Measurements from ENCODE around the gene CTNNA3. TPM values are rescaled to one million over a fixed set of nuclear protein-coding genes. Genes with fewer than 3 reads are reported as not detected.

The CTNNA3 gene
- total RNA-seq, 4 donors from 2014 or later, result 0.68 to 75.2 (median 1.4) TPM

DNA sequence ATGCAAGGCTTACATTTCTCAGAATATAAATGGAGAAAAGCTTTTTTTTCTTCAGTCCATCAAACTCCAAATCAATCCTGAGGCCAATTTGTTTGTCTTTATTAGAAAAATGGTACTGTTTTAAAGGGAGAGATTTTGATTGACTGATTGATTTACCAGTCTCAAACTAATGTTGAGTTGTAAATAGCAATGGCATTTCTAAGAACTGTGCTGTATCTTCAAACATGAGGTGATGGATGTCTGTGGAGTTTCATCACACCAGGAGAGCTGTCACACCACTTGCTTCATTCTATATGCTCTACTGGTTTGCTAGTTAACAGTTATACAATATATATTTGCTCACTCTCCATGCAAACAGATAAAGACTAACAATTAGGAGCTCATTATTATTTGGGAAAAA lies 809.1 kb downstream of the CTNNA3 start:
- DNase-seq, result no peak
- Histone ChIP-seq H3K4me3 (no peak overlapping the region), H3K27me3 (no peaks in the 10 kb centered on the region), H3K27ac (no peak overlapping the region), H3K36me3 (no peaks in the 10 kb centered on the region), H3K9me3 (no peaks in the 10 kb centered on the region), H3K4me1 (no peaks in the 10 kb centered on the region)
- intact Hi-C loops (cut with DNase I; ENCODE audit: low total_unique reads) (no loop called here), in situ Hi-C loops (cut with MboI; ENCODE audit: low pct_ligation_motif_present in 1 of 4, low pct_unique_long_range_greater_than_20kb in 1 of 4, low sequenced_read_pairs in 3 of 4) (no loop called here)
- no peak for TF ChIP-seq POLR2AphosphoS5 (IDR thresholded peaks at IDR 0.05)
- no peak for TF ChIP-seq EP300 (IDR thresholded peaks at IDR 0.05; ENCODE audit: low read depth)
- TF ChIP-seq, protein P1, sequence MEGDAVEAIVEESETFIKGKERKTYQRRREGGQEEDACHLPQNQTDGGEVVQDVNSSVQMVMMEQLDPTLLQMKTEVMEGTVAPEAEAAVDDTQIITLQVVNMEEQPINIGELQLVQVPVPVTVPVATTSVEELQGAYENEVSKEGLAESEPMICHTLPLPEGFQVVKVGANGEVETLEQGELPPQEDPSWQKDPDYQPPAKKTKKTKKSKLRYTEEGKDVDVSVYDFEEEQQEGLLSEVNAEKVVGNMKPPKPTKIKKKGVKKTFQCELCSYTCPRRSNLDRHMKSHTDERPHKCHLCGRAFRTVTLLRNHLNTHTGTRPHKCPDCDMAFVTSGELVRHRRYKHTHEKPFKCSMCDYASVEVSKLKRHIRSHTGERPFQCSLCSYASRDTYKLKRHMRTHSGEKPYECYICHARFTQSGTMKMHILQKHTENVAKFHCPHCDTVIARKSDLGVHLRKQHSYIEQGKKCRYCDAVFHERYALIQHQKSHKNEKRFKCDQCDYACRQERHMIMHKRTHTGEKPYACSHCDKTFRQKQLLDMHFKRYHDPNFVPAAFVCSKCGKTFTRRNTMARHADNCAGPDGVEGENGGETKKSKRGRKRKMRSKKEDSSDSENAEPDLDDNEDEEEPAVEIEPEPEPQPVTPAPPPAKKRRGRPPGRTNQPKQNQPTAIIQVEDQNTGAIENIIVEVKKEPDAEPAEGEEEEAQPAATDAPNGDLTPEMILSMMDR (IDR thresholded peaks at IDR 0.05), result no peak
- TF ChIP-seq POLR2A (IDR thresholded peaks at IDR 0.05), result no peak

DNA sequence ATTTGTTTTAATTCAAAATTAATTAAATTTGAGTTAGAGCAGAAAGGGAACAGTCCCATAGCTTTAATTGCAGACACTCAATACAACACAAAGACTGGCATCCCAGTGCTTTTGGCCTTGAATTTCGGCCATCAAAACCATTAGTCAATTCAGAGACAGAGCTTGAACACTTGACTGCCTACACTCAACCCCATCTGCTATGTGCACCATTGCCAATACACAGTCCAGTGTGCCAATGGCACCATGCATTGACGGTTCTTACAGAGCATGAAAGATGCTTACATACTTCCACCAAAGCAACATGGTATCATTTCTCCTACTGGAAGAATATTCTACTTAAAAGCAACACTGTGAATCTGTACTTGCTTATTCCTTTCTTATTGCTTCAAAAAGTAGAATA lies 813.7 kb downstream of the CTNNA3 start:
- H3K4me1 ChIP-seq, result peaks cover 0 to 5% (median 2%) of the 10 kb centered on the region in 4 donors
- no peak for TF ChIP-seq POLR2AphosphoS5 (IDR thresholded peaks at IDR 0.05)
- TF ChIP-seq EP300 (IDR thresholded peaks at IDR 0.05; ENCODE audit: low read depth), result no peak
- TF ChIP-seq, protein P1 (IDR thresholded peaks at IDR 0.05), result no peak
- no peak for TF ChIP-seq POLR2A (IDR thresholded peaks at IDR 0.05)
- no peak overlapping the region for H3K4me3 ChIP-seq
- in situ Hi-C loops (cut with MboI; ENCODE audit: low pct_ligation_motif_present in 1 of 4, low pct_unique_long_range_greater_than_20kb in 1 of 4, low sequenced_read_pairs in 3 of 4), result no loop called here
- intact Hi-C loops (cut with DNase I; ENCODE audit: low total_unique reads), result no loop called here
- no peaks in the 10 kb centered on the region for H3K27me3 ChIP-seq
- no peak overlapping the region for H3K27ac ChIP-seq
- 63 to 85% methylated on average over 2 of the region's 2 CpGs for WGBS, 2 donors (ENCODE audit: low coverage in 1 of 2)
- no peaks in the 10 kb centered on the region for H3K9me3 ChIP-seq
- H3K36me3 ChIP-seq, result no peaks in the 10 kb centered on the region
- DNase-seq, result no peak

DNA sequence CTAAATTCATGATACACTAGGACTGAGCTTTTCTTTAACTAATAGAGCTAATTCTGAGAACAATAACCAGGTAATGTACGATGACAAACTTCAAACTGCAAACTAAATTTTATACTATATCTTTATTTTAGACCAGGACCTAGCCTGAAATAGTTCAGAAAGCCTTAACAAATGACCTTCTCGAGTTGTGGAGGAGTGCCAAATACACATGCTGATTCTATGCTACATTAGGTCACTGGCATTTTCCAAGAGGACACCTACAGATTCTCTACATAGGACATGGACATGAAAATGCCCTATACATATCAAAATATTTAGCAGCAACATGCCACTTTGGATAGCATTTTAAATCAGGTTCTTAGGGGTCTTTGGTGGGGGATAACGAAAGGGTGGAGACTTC lies 814.2 kb downstream of the CTNNA3 start:
- intact Hi-C loops (cut with DNase I; ENCODE audit: low total_unique reads) (no loop called here), in situ Hi-C loops (cut with MboI; ENCODE audit: low pct_ligation_motif_present in 1 of 4, low pct_unique_long_range_greater_than_20kb in 1 of 4, low sequenced_read_pairs in 3 of 4) (no loop called here)
- no peak for DNase-seq
- H3K36me3 ChIP-seq, result no peaks in the 10 kb centered on the region
- H3K4me1 ChIP-seq, result peaks cover 0 to 10% (median 2%) of the 10 kb centered on the region in 4 donors
- no peak overlapping the region for H3K27ac ChIP-seq
- no peak for TF ChIP-seq POLR2AphosphoS5 (IDR thresholded peaks at IDR 0.05)
- TF ChIP-seq, protein P1 (IDR thresholded peaks at IDR 0.05), result no peak
- no peak for TF ChIP-seq EP300 (IDR thresholded peaks at IDR 0.05; ENCODE audit: low read depth)
- TF ChIP-seq POLR2A (IDR thresholded peaks at IDR 0.05), result no peak
- no peak overlapping the region for H3K4me3 ChIP-seq
- no peaks in the 10 kb centered on the region for H3K9me3 ChIP-seq
- H3K27me3 ChIP-seq, result no peaks in the 10 kb centered on the region
- 55 to 72% methylated on average over 3 of the region's 3 CpGs for WGBS, 2 donors (ENCODE audit: low coverage in 1 of 2)

DNA sequence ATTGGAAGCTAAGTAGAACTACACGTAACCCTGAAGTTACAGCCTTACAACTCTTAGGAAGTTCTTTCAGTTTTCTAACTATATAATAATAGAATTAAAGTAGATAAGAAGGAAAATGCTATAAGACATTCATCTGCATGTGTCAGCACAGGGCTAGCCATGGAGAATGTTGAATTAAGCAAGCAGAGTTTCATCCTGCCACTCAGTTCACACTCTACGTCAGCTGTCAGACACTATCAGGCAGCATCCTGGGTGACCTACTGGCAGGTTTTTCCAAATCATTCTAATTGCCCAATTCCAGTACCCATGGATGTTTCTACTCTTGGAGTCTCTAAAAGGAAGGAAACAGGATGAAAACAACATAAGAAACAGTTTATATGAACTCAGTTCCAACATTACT lies 815.2 kb downstream of the CTNNA3 start:
- Histone ChIP-seq H3K9me3 (no peaks in the 10 kb centered on the region), H3K36me3 (no peaks in the 10 kb centered on the region), H3K4me1 (peaks cover 0 to 13% (median 2%) of the 10 kb centered on the region in 4 donors), H3K27me3 (no peaks in the 10 kb centered on the region), H3K27ac (no peak overlapping the region), H3K4me3 (no peak overlapping the region)
- WGBS, 2 donors (ENCODE audit: low coverage in 1 of 2), result 90 to 93% methylated on average over 1 to 2 of the region's 2 CpGs
- no peak for TF ChIP-seq POLR2AphosphoS5 (IDR thresholded peaks at IDR 0.05)
- TF ChIP-seq EP300 (IDR thresholded peaks at IDR 0.05; ENCODE audit: low read depth), result no peak
- no peak for TF ChIP-seq POLR2A (IDR thresholded peaks at IDR 0.05)
- TF ChIP-seq, protein P1 (IDR thresholded peaks at IDR 0.05), result no peak
- in situ Hi-C loops (cut with MboI; ENCODE audit: low pct_ligation_motif_present in 1 of 4, low pct_unique_long_range_greater_than_20kb in 1 of 4, low sequenced_read_pairs in 3 of 4) (no loop called here), intact Hi-C loops (cut with DNase I; ENCODE audit: low total_unique reads) (no loop called here)
- DNase-seq, result no peak
